SK-N-SH (cell line): Measurements from ENCODE around the gene NBDY. TPM values are rescaled to one million over a fixed set of nuclear protein-coding genes. Genes with fewer than 3 reads are reported as not detected.

Experiments
- CTCF ChIA-PET: fragments of 300-600, 350-600 bp; formaldehyde crosslinking; extraction: SDS; loops from one replicate; lab custom pipeline; 2021; lab: Yijun Ruan, JAX
- POLR2A ChIA-PET: fragments of 350-600 bp; sonication (Branson Sonifier 250); formaldehyde crosslinking; extraction: SDS; loops from one replicate; lab custom pipeline; 2020; ENCODE audit warnings: antibody characterized with exemption, inconsistent platforms; lab: Yijun Ruan, JAX
- DNase-seq: peaks from one replicate; pipeline ENCODE4 v3.0.0; 2012
- H2AFZ ChIP-seq: fragments of 200-600 bp; sonication (generic); 2 replicates; pipeline ENCODE4 v1.8.1; 2016; ENCODE audit warnings: antibody characterized with exemption, mild to moderate bottlenecking, low read depth
- H3F3A ChIP-seq: fragments of 200-600 bp; sonication (generic); replicated peaks from 2 replicates; pipeline ENCODE3; 2016; ENCODE audit warnings: antibody characterized with exemption, mild to moderate bottlenecking; ENCODE audit not compliant: insufficient read depth
- H3K27ac ChIP-seq, 2 experiments: fragments of 200-500 bp in 1 of 2; fragments of 200-600 bp in 1 of 2; sonication (Bioruptor generic) in 1 of 2; sonication (generic), shearing (Covaris generic) in 1 of 2; 2 replicates each; pipeline versions ENCODE4 v1.5.1 to v1.6.1; 2014 to 2016; ENCODE audit warnings: low read depth in 2 of 2, inconsistent platforms in 1 of 2, low read length in 1 of 2, mild to moderate bottlenecking in 1 of 2, mixed read lengths in 1 of 2
- H3K27me3 ChIP-seq: fragments of 200-600 bp; sonication (generic), shearing (Covaris generic); 2 replicates; pipeline ENCODE4 v1.6.1; 2016; ENCODE audit warnings: mixed run types; ENCODE audit not compliant: insufficient read depth
- H3K36me3 ChIP-seq, 2 experiments: fragments of 200-500 bp in 1 of 2; fragments of 200-600 bp in 1 of 2; sonication (Bioruptor generic) in 1 of 2; sonication (generic) in 1 of 2; replicated peaks in 1 of 2; 2 replicates each; pipeline versions ENCODE3 to v1.5.1; 2014 to 2016; ENCODE audit warnings: low read length in 1 of 2, mild to moderate bottlenecking in 1 of 2; ENCODE audit not compliant: insufficient read depth in 2 of 2, control insufficient read depth in 1 of 2
- H3K4me1 ChIP-seq, 2 experiments: fragments of 200-500 bp in 1 of 2; fragments of 200-600 bp in 1 of 2; sonication (Bioruptor generic) in 1 of 2; sonication (generic), shearing (Covaris generic) in 1 of 2; 2 replicates each; pipeline versions ENCODE4 v1.5.1 to v1.6.1; 2014 to 2016; ENCODE audit warnings: low read depth in 1 of 2, low read length in 1 of 2, mixed run types in 1 of 2; ENCODE audit not compliant: insufficient read depth in 2 of 2, control insufficient read depth in 1 of 2
- H3K4me2 ChIP-seq: fragments of 200-600 bp; sonication (generic), shearing (Covaris generic); 2 replicates; pipeline ENCODE4 v1.6.1; 2017; ENCODE audit warnings: mixed run types
- H3K4me3 ChIP-seq, 2 experiments: fragments of 200-500 bp in 1 of 2; fragments of 200-600 bp in 1 of 2; sonication (Bioruptor generic) in 1 of 2; sonication (generic), shearing (Covaris generic) in 1 of 2; 2 replicates each; pipeline versions ENCODE4 v1.5.1 to v1.8.1; 2014 to 2016; ENCODE audit warnings: low read depth in 2 of 2, inconsistent platforms in 1 of 2, low read length in 1 of 2, mild to moderate bottlenecking in 1 of 2, mixed read lengths in 1 of 2, moderate library complexity in 1 of 2
- H3K79me2 ChIP-seq: fragments of 200-600 bp; sonication (generic); 2 replicates; pipeline ENCODE4 v1.8.1; 2017; ENCODE audit warnings: mild to moderate bottlenecking; ENCODE audit not compliant: insufficient read depth
- H3K9ac ChIP-seq: fragments of 200-600 bp; sonication (generic); 2 replicates; pipeline ENCODE4 v1.6.1; 2017; ENCODE audit warnings: mixed run types
- H3K9me2 ChIP-seq: fragments of 200-600 bp; sonication (generic); 2 replicates; pipeline ENCODE4 v1.6.1; 2017; ENCODE audit warnings: mixed run types
- H3K9me3 ChIP-seq: fragments of 200-600 bp; sonication (generic); 2 replicates; pipeline ENCODE4 v1.6.1; 2017; ENCODE audit warnings: mixed run types, mild to moderate bottlenecking, moderate library complexity
- H4K20me1 ChIP-seq: fragments of 200-600 bp; sonication (generic); 2 replicates; pipeline ENCODE4 v1.6.1; 2017; ENCODE audit warnings: mild to moderate bottlenecking, mixed run types; ENCODE audit not compliant: insufficient read depth
- EP300 ChIP-seq, 2 experiments: IDR thresholded peaks; 2 replicates each; pipeline versions ENCODE4 v1.4.0 to v1.6.1; 2012; ENCODE audit warnings: borderline replicate concordance in 1 of 2, low read depth in 1 of 2, low read length in 1 of 2
- EZH2phosphoT487 ChIP-seq: fragments of 200-600 bp; sonication (generic); IDR thresholded peaks from 2 replicates; pipeline ENCODE4 v1.6.1; 2017; ENCODE audit warnings: low read depth, mixed run types, mild to moderate bottlenecking, antibody characterized with exemption, moderate library complexity, borderline replicate concordance
- POLR2AphosphoS5 ChIP-seq: IDR thresholded peaks from 2 replicates; pipeline ENCODE4 v1.6.1; 2012; ENCODE audit warnings: low read depth, low read length
- RCOR1 ChIP-seq: fragments of 150-350 bp; IDR thresholded peaks from 2 replicates; pipeline ENCODE4 v1.6.1; 2017; ENCODE audit warnings: antibody characterized with exemption, low read length
- RXRA ChIP-seq: IDR thresholded peaks from 2 replicates; pipeline ENCODE4 v1.4.0; 2012; ENCODE audit warnings: low read depth, mild to moderate bottlenecking, borderline replicate concordance
- SMC3 ChIP-seq: IDR thresholded peaks from 2 replicates; pipeline ENCODE4 v1.6.1; 2012; ENCODE audit warnings: low read depth, low read length, improper control_type of control experiment
- TEAD4 ChIP-seq: IDR thresholded peaks from 2 replicates; pipeline ENCODE4 v1.4.0; 2012; ENCODE audit warnings: mild to moderate bottlenecking, borderline replicate concordance; ENCODE audit not compliant: insufficient read depth
- WGBS: methylation state at CpG from one replicate; pipeline ENCODE4 v1.1.6; 2017; ENCODE audit warnings: low lambda C conversion rate; 5-methylcytosine and 5-hydroxymethylcytosine counted together
- polyA plus RNA-seq, 3 experiments: library from polyadenylated mRNA; depleted of rRNA; stranded (reverse); fragments of >200 nt; gene quantifications; 2 replicates each; pipeline ENCODE4 v1.2.3, GENCODE V29; 2012
- TF ChIP-seq, protein P1 (sequence below): IDR thresholded peaks from 2 replicates; pipeline ENCODE4 v1.4.0; 2012; ENCODE audit warnings: low read depth, borderline replicate concordance
- TF ChIP-seq, protein P2 (sequence below): IDR thresholded peaks from 2 replicates; pipeline ENCODE4 v1.6.1; 2012; ENCODE audit warnings: mild to moderate bottlenecking, low read depth, low read length, moderate library complexity
- TF ChIP-seq, protein P3 (sequence below): IDR thresholded peaks from 2 replicates; pipeline ENCODE4; 2012
- TF ChIP-seq, protein P4 (sequence below): fragments of 200-600 bp; sonication (generic); IDR thresholded peaks from 2 replicates; pipeline ENCODE4 v1.6.1; 2017; ENCODE audit warnings: antibody characterized with exemption, mild to moderate bottlenecking, moderate library complexity

Gene NBDY
- polyA plus RNA-seq, 1 of the 3 experiments (the other 2 are of a cell fraction): 68.2 TPM

DNA sequence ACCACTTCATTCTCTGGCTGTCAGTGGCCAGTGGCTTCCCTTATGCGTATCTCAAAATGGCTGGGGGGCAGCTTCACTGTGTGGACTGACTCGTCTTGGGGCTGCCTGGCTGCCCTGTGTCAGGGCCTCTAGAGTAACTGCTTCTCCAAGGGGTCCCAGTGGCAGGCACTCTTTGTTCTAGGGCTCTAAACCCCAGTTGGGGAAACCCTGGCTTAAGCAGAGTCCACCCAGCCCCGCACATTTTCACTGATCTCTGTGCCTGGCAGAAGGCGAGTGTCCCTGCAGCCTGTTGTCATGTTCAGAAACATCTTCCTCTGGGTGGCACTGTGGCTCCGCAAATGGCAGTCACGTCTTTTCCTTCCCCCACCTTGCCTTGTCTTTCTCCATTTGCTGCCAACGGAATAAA lies 59.7 kb downstream of the NBDY start:
- WGBS: 85% methylated on average over 6 of the region's 7 CpGs
- no peak overlapping the region for H3K4me2 ChIP-seq
- POLR2A ChIA-PET: no interaction called here

DNA sequence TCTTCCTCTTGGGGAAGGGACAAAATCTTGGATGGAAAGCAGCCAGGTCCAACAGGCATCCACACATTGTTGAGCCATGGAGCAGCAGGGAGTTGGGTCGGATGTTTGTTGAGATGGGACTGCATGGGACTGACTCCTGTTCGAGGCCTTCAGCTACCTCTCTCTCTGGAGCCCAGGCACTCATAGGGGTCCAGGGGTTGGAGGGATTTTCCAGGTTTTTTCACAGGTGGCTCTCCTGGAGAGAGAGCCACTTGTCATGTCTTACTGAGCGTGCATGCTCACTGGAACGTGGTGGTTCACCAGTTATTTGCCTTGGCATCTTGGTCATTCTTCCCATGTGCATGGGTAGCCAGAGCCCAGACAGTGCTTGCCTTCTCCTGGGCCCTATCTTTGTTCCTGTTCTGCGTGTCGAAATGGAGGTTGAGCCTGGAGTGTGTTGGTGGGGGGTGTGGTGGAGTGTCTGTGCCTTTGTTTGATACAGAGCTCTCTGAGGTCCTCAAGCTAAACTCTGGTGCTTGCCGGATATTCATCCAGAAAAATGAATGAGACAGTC lies 60.6 kb downstream of the NBDY start:
- 67% methylated on average over 6 of the region's 7 CpGs for WGBS

More for the DNA sequence above, 59.7 kb downstream of the NBDY start:
- no peaks in the 10 kb centered on the region for H3K9me2 ChIP-seq
- H2AFZ ChIP-seq: no peak overlapping the region
- no peaks in the 10 kb centered on the region for H3K36me3 ChIP-seq
- CTCF ChIA-PET: interaction anchor here (1.2 to 1.5 kb wide), 2 partner anchors 22 to 189 kb away, joined by 3 to 5 read pairs; no protein-coding TSS in a partner anchor
- H3K9me3 ChIP-seq: no peaks in the 10 kb centered on the region
- H3K4me1 ChIP-seq: peaks cover 0 to 3% of the 10 kb centered on the region in 2 experiments; a peak in 1 of 4 replicates
- no peak overlapping the region for H3K4me3 ChIP-seq
- TF ChIP-seq SMC3 (no peak), TEAD4 (no peak), RCOR1 (no peak), RXRA (no peak), EP300 (IDR thresholded peaks at IDR 0.05; ENCODE audit: borderline replicate concordance in 1 of 2, low read depth in 1 of 2, low read length in 1 of 2) (no peak)
- TF ChIP-seq, protein P1, sequence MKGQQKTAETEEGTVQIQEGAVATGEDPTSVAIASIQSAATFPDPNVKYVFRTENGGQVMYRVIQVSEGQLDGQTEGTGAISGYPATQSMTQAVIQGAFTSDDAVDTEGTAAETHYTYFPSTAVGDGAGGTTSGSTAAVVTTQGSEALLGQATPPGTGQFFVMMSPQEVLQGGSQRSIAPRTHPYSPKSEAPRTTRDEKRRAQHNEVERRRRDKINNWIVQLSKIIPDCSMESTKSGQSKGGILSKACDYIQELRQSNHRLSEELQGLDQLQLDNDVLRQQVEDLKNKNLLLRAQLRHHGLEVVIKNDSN: no peak
- TF ChIP-seq, protein P2, sequence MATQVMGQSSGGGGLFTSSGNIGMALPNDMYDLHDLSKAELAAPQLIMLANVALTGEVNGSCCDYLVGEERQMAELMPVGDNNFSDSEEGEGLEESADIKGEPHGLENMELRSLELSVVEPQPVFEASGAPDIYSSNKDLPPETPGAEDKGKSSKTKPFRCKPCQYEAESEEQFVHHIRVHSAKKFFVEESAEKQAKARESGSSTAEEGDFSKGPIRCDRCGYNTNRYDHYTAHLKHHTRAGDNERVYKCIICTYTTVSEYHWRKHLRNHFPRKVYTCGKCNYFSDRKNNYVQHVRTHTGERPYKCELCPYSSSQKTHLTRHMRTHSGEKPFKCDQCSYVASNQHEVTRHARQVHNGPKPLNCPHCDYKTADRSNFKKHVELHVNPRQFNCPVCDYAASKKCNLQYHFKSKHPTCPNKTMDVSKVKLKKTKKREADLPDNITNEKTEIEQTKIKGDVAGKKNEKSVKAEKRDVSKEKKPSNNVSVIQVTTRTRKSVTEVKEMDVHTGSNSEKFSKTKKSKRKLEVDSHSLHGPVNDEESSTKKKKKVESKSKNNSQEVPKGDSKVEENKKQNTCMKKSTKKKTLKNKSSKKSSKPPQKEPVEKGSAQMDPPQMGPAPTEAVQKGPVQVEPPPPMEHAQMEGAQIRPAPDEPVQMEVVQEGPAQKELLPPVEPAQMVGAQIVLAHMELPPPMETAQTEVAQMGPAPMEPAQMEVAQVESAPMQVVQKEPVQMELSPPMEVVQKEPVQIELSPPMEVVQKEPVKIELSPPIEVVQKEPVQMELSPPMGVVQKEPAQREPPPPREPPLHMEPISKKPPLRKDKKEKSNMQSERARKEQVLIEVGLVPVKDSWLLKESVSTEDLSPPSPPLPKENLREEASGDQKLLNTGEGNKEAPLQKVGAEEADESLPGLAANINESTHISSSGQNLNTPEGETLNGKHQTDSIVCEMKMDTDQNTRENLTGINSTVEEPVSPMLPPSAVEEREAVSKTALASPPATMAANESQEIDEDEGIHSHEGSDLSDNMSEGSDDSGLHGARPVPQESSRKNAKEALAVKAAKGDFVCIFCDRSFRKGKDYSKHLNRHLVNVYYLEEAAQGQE: no peak
- TF ChIP-seq, protein P3, sequence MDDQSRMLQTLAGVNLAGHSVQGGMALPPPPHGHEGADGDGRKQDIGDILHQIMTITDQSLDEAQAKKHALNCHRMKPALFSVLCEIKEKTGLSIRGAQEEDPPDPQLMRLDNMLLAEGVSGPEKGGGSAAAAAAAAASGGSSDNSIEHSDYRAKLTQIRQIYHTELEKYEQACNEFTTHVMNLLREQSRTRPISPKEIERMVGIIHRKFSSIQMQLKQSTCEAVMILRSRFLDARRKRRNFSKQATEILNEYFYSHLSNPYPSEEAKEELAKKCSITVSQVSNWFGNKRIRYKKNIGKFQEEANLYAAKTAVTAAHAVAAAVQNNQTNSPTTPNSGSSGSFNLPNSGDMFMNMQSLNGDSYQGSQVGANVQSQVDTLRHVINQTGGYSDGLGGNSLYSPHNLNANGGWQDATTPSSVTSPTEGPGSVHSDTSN: no peak
- no peaks in the 10 kb centered on the region for H3K79me2 ChIP-seq
- H3K27ac ChIP-seq: no peak overlapping the region
- DNase-seq: no peak
- no peaks in the 10 kb centered on the region for H3F3A ChIP-seq
- no peaks in the 10 kb centered on the region for H3K27me3 ChIP-seq
- H4K20me1 ChIP-seq: no peaks in the 10 kb centered on the region
- no peak overlapping the region for H3K9ac ChIP-seq

More for the DNA sequence above, 60.6 kb downstream of the NBDY start:
- Histone ChIP-seq H3K4me3 (no peak overlapping the region), H3K27ac (no peak overlapping the region), H4K20me1 (no peaks in the 10 kb centered on the region), H3K4me1 (no peaks in the 10 kb centered on the region), H3K9me2 (no peaks in the 10 kb centered on the region), H3F3A (no peaks in the 10 kb centered on the region), H3K79me2 (no peaks in the 10 kb centered on the region), H3K36me3 (no peaks in the 10 kb centered on the region)
- ChIA-PET POLR2A (no interaction called here), CTCF (interaction anchor here (1.1 kb wide), 1 partner anchor 25 kb away, joined by 4 read pairs; no protein-coding TSS in a partner anchor)
- TF ChIP-seq POLR2AphosphoS5 (no peak), EZH2phosphoT487 (no peak)
- TF ChIP-seq, protein P4, sequence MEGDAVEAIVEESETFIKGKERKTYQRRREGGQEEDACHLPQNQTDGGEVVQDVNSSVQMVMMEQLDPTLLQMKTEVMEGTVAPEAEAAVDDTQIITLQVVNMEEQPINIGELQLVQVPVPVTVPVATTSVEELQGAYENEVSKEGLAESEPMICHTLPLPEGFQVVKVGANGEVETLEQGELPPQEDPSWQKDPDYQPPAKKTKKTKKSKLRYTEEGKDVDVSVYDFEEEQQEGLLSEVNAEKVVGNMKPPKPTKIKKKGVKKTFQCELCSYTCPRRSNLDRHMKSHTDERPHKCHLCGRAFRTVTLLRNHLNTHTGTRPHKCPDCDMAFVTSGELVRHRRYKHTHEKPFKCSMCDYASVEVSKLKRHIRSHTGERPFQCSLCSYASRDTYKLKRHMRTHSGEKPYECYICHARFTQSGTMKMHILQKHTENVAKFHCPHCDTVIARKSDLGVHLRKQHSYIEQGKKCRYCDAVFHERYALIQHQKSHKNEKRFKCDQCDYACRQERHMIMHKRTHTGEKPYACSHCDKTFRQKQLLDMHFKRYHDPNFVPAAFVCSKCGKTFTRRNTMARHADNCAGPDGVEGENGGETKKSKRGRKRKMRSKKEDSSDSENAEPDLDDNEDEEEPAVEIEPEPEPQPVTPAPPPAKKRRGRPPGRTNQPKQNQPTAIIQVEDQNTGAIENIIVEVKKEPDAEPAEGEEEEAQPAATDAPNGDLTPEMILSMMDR: no peak
- TF ChIP-seq, all 33 proteins: peak for 0
- H3K4me2 ChIP-seq: no peak overlapping the region
- no peak overlapping the region for H3K9ac ChIP-seq
- no peaks in the 10 kb centered on the region for H3K27me3 ChIP-seq
- no peak for DNase-seq
- H2AFZ ChIP-seq: no peak overlapping the region
- H3K9me3 ChIP-seq: no peaks in the 10 kb centered on the region
